Cardiac fibroblast (primary cell): ENCODE results near the gene AHI1.

ENCODE experiments used
- DNase-seq, 2 donors: peaks; one replicate each; pipeline versions ENCODE4 v3.0.0 to v3.0.0-alpha.2; 2010; ENCODE audit warnings: low read depth in 2 of 2
- H3K4me3 ChIP-seq, 2 donors: replicated peaks in 1 of 2; 1 replicate in 1 of 2; 2 replicates in 1 of 2; pipeline ENCODE4 v1.5.1; 2011; ENCODE audit warnings: low read depth in 2 of 2, low read length in 2 of 2, mild to moderate bottlenecking in 2 of 2, moderate library complexity in 1 of 2
- TF ChIP-seq, protein P1 (sequence below): IDR thresholded peaks from one replicate; pipeline ENCODE4 v1.5.1; 2011; ENCODE audit warnings: low read depth, mild to moderate bottlenecking, low read length, inconsistent platforms

The AHI1 gene

GRCh38 chr6:135325624-135326424 lies 171.7 kb downstream of the AHI1 start:
- no peak overlapping the region for H3K4me3 ChIP-seq
- TF ChIP-seq, protein P1, sequence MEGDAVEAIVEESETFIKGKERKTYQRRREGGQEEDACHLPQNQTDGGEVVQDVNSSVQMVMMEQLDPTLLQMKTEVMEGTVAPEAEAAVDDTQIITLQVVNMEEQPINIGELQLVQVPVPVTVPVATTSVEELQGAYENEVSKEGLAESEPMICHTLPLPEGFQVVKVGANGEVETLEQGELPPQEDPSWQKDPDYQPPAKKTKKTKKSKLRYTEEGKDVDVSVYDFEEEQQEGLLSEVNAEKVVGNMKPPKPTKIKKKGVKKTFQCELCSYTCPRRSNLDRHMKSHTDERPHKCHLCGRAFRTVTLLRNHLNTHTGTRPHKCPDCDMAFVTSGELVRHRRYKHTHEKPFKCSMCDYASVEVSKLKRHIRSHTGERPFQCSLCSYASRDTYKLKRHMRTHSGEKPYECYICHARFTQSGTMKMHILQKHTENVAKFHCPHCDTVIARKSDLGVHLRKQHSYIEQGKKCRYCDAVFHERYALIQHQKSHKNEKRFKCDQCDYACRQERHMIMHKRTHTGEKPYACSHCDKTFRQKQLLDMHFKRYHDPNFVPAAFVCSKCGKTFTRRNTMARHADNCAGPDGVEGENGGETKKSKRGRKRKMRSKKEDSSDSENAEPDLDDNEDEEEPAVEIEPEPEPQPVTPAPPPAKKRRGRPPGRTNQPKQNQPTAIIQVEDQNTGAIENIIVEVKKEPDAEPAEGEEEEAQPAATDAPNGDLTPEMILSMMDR, result no peak
- DNase-seq, result peak; percentile 41

- no peak overlapping the region for H3K4me3 ChIP-seq
- TF ChIP-seq, protein P1, result no peak
- DNase-seq, result no peak
These were observed 173.0 kb downstream of the AHI1 start for GRCh38 chr6:135324531-135324930.

DNA sequence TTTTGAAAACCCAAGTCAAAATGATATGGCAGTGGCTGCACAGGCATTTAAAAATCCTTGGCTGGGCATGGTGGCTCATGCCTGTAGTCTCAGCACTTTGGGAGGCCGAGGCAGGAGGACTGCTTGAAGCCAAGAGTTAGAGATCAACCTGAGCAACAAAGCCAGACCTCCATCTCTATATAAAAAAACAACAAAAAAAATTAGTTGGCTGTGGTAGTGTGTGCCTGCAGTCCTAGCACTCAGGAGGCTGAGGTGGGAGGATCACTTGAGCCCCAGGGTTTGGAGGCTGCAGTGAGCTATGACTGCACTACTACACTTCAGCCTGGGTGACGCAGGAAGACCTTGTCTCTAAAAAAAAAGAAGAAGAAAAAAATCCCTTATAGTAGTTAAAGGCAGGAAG lies 173.6 kb downstream of the AHI1 start:
- no peak overlapping the region for H3K4me3 ChIP-seq
- DNase-seq, result no peak
- TF ChIP-seq, protein P1, result no peak

DNA sequence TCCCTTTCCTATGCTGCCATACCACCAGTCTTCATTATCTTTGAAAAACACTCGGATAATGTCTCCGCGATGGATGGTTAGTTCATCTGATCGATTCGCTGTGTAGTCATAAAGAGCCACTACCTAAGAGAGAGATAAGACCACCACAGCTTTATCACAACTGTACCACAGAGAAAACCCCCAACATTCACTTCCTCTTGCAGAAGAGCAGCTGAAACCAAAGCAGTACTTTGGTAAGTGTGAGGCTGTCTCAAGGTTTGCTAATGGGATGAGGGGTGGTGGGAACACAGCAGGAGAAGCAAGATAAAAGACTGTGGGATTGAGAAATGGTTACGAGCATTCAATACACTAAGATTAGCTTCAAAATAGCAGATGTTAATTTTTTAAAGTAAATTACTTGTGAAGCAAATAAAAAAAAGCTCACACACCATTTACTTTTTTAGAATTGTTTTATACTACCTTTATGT lies 174.3 kb downstream of the AHI1 start:
- TF ChIP-seq, protein P1, result no peak
- peak in 1 of 2 donors; percentile 24 for DNase-seq
- no peak overlapping the region for H3K4me3 ChIP-seq

DNA sequence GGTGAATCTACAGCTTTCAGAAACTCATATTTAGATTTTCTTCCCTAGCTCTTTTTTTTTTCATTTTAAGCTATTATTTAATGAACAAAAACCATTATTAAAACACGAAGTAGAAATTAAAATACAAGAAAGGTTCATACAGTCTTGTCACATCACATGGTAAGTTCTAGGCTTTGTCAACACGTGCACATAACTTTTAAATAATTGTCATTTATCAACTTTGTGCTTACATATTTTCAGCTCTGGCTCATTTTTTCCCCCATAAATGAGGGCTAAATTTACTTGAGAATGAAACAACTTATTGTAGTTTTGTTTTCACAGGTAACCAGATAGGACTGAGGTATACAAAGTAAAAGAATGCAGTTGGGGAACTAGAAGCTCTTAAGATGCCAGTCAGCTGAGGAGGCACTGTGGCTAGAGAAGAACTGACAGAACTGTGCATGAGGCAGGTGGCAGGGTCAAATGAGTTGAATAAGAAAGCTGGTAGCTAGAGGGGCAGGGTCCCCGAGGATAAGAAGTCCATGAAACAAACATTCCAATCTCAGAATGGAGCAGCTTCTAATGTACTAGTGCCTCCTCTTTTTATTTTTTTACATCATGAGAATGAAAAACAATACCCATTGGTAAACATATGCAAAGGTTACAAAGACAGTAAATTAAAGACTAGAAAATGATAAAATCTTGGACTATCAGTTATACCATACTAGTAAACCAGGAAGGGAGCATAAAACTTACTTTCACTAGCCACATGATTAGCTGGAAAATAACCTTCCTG lies 174.9 kb downstream of the AHI1 start:
- no peak for DNase-seq
- TF ChIP-seq, protein P1, result no peak
- H3K4me3 ChIP-seq, result no peak overlapping the region

GRCh38 chr6:135320721-135321621 lies 176.6 kb downstream of the AHI1 start:
- no peak overlapping the region for H3K4me3 ChIP-seq
- DNase-seq, result no peak
- TF ChIP-seq, protein P1, result no peak
